GM21390 (cell line): Measurements from ENCODE around the gene PERCC1.

Source experiments
- ATAC-seq: cut with Tn5 transposase; IDR thresholded peaks from one replicate; pipeline ENCODE4 v1.9.1; 2021; ENCODE audit not compliant: unreplicated experiment

Gene PERCC1

DNA sequence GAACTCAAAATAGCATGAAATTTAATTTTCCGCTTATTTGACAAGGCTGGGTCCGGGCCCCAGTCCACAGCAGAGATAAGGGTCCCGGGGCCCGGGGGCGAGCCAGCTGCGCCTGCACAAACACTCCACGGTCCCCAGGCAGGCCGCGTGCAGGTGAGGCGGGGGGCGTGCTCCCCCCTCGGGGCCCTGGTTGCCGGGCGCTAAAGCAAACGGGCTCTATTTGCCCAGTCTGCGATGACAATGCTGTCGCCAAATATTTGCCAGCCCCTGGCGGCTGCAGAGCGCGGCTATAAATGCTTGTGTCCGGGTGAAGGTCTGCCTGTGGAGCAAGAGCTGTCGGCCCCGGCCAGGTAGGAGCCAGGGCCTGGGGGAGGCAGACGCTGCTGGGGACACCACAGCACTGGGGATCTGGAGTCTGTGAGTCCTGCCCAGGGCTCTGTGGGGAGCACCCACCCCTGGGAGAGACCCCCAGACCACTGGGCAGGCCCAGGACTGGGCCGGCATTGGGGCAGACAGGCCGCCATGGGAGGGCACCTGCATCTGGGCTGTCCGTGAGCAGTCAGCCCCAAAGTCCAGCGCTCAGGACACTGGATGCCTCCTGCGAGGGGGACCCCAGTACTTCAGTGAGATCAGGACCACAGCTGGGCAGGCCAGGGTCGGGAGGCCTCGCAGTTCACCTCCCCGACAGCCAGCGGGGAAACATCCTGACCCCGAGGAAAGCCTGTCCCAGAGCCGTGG is at the start of gene PERCC1:
PERCC1 (plus strand) TSS at position 320 of the 738 bp plus-strand sequence. CDS start 1,516 bp downstream, outside the sequence.
- ATAC-seq = no peak

- ATAC-seq = no peak
These were observed 49.1 kb upstream of the PERCC1 start for GRCh38 chr16:1381612-1382406.

DNA sequence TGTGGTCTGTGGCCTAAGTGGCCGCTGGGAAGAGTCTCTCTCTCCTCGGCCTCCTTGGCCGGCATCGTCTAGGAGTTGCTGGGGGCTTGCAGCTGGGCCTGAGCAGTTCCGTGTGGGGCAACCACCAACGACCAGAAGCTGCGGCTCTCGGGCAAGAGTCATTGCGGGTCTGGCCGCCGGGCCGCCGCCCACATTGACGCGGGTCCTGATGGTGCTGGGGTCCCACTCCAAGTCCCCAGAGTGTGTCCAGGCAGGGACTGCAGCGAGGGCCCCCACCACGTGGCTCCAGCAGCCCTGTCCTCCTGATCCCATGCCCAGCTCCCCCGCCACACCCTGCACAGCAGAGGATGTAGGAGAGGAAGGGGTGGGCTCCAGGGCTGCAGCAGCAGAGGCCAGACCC is 47.3 kb upstream of the PERCC1 start:
- ATAC-seq = no peak

DNA sequence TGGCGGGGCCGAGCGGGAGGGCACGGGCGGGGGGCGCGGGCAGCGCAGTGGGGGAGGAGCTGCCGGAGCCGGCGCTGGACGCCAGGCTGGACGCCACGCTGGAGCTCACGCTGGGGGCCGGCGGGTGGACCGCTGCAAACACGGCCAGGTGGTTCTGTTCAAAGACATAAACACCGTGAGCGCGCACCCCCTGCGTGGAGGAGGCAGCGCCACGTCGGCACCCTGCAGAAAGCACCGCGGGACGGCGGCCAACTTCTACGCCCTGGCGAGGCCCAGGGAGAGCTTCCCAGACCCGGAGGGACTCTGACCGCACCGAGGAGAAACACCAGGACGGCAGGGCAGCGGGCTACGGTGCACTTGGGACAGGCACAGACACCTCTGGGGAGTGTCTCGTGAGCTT is 45.6 kb upstream of the PERCC1 start:
- no peak for ATAC-seq

- no peak for ATAC-seq
These were observed 43.5 kb upstream of the PERCC1 start for GRCh38 chr16:1387331-1387730.

GRCh38 chr16:1389762-1390161 is 41.1 kb upstream of the PERCC1 start:
- ATAC-seq = no peak

DNA sequence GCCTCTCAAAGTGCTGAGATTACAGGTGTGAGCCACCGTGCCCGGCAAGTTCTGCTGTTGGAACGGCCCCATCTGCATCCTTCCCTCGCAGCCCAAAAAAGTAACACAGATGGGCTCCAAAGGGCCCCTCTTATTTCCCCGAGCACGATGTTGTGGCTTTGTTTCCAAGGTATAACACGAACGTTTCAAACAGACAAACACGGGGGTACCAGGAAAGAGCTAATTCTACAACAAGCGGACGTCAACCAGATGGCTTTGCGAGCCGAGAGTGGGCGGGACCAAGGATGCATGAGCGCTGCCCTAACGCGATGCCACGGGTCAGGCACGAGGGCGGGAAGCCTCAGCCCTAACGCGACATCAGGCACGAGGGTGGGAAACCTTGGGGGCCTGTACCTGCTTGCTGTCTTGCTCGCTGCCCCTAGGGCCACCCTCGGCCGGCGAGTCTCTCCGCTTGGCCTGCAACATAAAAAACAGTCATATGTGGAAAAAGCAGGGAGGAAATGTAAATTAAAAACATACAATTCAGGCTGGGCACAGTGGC is 40.6 kb upstream of the PERCC1 start:
- ATAC-seq = no peak

DNA sequence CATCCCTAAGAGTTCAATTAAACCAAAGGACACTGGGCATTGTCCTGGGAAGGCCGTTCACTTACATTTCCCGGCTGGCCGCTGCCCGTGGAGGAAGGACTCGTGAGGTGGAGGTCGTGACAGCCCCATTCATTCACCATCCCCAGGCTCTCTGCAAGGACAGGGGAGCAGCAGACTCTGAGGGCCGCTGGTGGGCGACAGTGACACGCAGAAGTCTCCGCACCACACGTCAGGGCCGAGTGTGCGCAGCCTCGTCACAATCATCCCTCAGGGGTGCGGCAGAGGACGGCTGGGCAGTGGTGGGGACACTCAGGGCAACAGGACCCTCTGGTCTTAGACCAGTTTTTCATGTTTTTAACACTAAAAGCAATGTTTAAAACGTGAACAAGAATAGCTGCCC is 38.1 kb upstream of the PERCC1 start:
- no peak for ATAC-seq

DNA sequence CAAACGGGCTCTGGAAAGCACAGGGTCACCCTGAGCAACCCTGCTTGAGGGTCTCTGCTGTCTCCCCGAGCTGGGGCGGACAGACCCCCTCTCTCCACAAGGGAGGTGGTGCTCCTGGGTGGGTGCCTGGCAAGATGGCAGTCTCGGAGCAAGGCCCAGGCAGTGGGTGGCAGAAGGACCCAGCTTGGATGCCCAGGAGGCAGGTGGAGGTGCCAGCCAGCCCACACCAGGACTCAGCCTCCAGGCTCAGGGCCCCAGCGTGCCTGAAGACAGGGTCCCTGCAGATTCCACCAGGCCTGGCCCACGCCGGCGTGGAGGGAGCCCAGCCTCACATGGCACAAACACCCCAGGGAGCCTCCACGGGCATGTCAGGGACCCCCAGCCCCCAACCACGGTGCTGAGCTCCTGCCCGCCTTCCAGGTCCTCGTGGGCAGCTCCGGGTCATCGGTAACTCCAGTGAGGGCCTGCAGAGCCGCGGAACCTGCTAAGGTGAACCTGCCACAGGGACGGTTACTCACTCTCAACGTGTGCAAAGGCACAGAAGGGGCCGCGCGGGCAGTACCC is 37.2 kb upstream of the PERCC1 start:
- no peak for ATAC-seq

DNA sequence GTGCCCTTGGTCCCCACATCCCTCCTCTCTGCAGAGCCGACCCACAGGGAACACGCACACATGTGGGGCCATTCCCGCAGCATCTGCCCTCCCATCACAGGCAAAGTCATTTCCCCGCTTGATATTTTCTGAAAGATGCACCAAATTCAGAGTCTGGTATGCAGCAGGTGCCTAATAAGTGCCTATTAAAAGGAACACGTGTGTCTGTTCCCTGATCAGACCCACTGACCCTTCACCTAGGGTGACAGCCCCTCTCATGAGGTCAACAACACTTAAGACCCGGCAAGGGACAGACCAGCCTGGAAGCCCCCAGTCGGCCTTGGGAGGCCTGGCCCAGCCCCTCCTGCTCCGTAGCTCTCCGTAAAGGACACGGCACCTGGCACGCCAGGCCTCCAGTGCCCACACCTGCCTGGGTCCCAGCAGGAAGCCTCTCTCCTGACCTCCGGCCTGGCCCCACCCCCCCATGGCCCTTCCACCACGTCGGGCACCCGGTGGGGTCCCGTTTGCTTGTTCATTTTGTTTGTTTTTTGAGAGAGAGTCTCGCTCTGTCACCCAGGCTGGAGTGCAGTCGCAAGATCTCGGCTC is 36.4 kb upstream of the PERCC1 start:
- ATAC-seq = no peak

DNA sequence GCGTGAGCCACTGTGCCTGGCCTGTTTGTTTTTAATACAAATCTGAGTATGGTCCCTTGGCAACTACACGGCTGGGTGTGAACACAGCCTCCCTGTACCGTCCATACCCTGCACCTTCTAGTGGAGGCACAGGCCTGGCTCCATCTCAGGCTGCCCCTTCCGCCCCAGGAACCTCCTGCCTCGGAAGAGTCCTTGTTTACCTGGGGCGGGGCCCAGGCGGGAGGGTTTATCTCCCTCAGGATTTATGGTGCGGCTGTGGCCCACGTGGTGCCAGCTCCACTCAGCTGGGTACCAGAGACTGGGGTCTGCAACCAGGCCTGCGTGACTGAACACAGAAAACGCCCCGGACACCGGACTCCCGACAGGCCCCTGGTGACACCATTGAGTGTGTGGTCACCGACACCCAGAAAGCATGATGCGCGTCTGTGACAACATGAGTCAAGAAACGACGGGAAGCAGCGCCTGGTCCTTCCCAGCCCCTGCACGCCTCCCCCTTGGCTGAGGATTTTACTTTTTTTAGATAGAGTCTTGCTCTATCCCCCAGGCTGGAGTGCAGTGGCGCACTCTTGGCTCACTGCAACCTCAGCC is 35.3 kb upstream of the PERCC1 start:
- ATAC-seq = no peak

- no peak for ATAC-seq
These were observed 33.1 kb upstream of the PERCC1 start for GRCh38 chr16:1397779-1398178.

- ATAC-seq = no peak
These were observed 32.5 kb upstream of the PERCC1 start for GRCh38 chr16:1398351-1398750.

DNA sequence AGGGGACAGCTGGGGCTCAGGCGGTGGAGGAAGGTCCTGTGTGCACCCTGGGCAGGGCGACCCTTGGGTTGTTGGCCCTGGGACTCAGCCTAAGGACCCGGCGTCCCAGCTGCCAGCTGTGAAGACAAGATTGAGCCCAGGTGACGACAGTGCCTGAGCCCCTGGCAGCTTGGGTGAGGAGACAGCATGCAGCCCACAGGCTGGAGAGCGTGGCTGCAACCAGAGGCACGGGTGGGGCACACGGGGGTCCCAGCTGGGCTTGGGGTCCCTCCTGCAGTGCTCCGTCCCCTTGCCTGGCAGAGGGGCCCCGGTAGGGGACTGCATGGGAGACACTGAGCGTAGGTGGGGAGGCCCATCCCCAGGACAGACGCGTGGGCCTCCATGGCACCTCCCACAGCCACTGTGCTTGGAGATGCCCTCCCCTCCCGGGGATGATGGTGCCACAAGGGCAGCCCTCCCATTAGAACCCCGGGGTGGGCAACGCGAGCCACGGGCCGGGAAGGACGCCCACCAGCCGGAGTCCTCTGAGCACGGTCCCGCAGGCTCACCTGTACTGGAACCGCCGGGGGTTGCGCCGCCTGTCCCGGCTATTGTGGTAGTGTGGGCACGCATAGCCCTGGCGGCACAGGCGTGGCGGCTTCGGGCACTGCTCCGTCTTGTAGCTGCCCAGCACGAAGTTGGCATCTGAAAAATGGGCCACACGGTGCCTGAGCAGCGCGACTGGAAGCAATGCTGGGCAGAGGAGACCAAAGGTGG is 31.9 kb upstream of the PERCC1 start:
- ATAC-seq = no peak

DNA sequence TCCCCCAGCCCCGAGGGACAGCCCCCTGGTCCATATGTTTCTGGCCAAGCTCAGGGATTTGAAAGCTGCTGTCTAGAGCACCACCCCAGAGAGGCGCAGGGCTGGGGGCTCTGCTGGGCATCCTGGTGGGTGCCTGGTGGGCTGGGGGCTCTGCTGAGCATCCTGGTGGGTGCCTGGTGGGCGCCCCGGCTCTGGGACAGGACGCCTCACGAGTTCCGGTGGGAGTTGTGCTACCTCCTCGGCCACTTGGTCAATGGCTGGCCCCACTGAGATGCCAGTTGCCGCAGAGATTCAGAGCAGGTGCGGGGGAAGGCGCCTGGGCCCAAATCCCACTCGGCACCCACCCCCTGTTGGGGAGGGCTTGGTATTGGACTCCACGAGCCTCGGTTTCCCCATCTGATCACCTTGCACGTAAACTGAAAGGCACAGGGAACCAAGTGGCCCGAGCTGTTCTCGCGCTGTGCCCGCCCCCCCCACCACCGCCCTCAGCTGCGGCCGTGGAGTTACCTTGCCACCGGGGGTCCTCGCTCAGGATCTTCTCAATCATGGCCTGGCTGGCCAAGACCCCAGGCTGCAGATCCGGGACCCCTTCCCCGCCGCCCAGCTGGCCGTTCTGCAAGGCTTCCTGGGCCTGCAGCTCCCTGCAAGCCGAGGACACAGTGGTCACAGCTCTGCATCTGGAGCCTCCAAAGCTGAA is 29.7 kb upstream of the PERCC1 start:
- ATAC-seq = no peak

- ATAC-seq = no peak
These were observed 29.1 kb upstream of the PERCC1 start for GRCh38 chr16:1401758-1402154.

DNA sequence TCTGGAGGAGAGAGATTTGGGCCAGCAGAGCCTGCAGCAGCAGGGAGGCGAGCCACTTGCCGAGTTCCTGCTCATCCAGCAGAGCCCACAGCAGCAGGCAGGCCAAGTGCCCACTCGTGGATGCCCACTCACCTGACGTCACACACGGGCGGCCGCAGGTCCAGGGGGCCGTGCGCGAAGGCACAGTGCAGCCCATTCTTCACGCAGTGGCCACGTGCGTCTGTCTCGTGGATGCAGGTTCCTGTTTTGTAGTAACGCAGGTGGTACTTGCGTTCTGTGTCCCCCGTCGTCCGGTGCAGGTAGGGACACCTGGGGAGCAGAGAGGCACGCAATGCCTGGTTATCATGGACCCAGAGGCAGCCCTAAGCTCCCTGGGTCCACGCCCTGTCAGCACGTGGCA is 27.8 kb upstream of the PERCC1 start:
- ATAC-seq = no peak

- ATAC-seq = no peak
These were observed 27.1 kb upstream of the PERCC1 start for GRCh38 chr16:1403733-1404132.

DNA sequence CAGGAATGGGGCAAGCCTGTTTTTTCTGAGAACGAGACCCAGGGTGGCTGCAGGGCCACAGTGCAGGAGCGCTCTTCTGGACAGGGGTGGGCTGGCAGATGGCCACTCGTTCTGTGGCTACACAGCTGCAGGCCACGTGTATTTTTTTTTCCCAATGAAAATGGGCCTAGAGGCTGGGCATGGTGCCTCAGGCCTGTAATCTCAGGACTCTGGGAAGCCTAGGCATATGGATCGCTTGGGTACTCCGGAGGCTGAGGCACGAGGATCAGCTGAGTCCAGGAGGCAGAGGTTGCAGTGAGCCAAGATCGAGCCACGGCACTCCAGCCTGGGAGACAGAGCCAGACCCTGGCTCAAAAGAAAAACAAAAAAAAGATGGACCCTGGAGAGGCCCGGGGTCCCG is 23.1 kb upstream of the PERCC1 start:
- ATAC-seq = no peak
